Esophagus muscularis mucosa (tissue), 3 donors: ENCODE data around the gene ESR2.

Source experiments
- CTCF ChIP-seq, 3 experiments: fragments of 200-600 bp in 2 of 3; fragments of 450-650 bp in 1 of 3; sonication (generic) in 2 of 3; IDR thresholded peaks; one replicate each; pipeline ENCODE4 v1.5.1; 2017 to 2019; ENCODE audit warnings: antibody characterized with exemption in 3 of 3, mild to moderate bottlenecking in 2 of 3, moderate library complexity in 1 of 3
- POLR2A ChIP-seq: fragments of 450-650 bp; IDR thresholded peaks from one replicate; pipeline ENCODE4 v1.6.1; 2017; ENCODE audit warnings: antibody characterized with exemption, moderate library complexity, mild to moderate bottlenecking, low read depth

- TF ChIP-seq CTCF (IDR thresholded peaks at IDR 0.05) = no peak
- TF ChIP-seq POLR2A = no peak
These were observed 56.1 kb downstream of the ESR2 start for GRCh38 chr14:64238049-64238448.
